Limb (tissue), 2 donors: ENCODE measurements around the gene MAPK10.
A peak's percentile ranks its signal among the peaks of the same experiment; 100 is the strongest.
"Not testable (repeated sequence)": the region's sequence is repeated elsewhere in the genome, so short reads cannot be mapped to it uniquely, and the experiment has no call there.

Experiments
- DNase-seq, 2 donors: peaks; one replicate each; pipeline ENCODE4 v3.0.0-alpha.2; 2016; ENCODE audit errors: extremely low spot score in 2 of 2

Gene MAPK10

DNA sequence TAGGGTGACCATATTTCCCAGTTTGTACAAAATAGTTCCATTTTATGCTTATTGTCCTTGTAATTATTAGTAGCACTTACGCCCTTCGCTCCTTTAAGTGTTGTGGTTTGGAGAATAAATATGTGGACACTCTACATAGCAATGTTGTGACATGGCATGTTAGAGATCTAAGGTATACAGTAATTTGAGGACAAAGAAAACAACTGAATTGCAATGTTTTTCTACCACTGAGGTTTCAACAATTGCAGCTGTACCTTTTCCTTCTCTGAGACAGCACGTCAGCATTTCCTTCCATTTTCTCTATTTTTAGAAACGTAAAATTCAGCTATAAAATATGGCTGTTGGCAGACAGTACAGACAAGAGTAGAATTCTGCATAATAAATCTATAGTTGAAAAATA is 323.1 kb downstream of the MAPK10 start:
- no peak for DNase-seq

GRCh38 chr4:86035688-86036087 is 324.2 kb downstream of the MAPK10 start:
- DNase-seq = no peak

- DNase-seq = no peak
These were observed 325.2 kb downstream of the MAPK10 start for GRCh38 chr4:86034616-86035015.

- DNase-seq = peak; percentile 65 to 76
These were observed 326.7 kb downstream of the MAPK10 start for GRCh38 chr4:86033171-86033570.

DNA sequence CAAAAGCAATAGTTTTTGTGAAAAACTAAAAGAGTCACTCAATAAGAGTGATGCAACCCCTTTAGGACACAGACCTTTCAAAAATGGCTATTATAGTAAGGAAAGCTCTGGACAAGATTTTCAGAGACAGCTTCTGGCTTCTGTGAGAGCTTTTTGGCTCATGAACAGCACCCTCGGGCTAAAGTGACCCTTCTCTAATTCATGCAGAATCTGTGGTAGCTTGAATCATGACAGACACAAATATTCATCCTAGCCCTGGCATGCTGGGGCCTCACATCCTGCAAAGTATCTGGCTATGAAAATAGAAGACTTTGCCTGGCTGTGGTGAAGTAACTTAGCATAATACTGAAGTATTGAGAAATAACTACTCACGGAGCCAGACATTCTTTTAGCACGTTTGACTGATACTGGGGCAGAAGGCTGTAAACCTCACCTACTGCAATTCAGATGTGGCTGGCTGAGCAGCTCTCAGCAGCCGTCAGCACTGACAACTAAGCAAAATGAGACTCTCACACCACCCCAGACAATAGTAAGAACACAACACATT is 327.3 kb downstream of the MAPK10 start:
- peak in 1 of 2 donors; percentile 33 for DNase-seq

- no peak for DNase-seq
These were observed 327.9 kb downstream of the MAPK10 start for GRCh38 chr4:86031927-86032326.

DNA sequence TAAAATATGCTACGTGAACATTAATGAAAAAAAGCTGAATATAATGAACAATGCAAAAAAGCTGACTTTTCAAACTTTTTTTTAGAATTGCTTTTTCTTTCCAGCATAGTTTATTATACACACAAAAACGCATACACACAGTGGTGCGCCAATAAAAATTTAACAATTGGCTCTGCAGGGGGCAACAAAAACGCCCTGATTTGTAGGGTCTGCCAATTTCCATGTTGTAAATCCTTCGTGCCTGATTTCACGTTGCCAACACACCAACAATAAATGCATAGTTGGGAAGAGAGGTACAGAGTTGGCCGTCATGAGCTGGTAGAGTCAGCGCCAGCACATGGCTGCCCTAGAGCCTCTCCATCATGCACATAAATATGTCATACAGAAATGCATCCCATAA is 333.1 kb downstream of the MAPK10 start:
- DNase-seq = no peak

DNA sequence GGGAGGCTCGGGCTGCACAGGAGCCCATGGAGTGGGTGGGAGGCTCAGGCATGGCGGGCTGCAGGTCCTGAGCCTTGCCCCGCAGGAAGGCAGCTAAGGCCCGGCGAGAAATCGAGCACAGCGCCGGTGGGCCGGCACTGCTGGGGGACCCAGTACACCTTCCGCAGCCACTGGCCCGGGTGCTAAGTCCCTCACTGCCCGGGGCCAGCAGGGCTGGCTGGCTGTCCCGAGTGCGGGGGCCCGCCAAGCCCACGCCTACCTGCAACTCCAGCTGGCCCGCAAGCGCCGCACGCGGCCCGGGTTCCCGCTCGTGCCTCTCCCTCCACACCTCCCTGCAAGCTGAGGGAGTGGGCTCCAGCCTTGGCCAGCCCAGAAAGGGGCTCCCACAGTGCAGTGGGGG is 338.2 kb downstream of the MAPK10 start:
- DNase-seq = not testable (repeated sequence)

DNA sequence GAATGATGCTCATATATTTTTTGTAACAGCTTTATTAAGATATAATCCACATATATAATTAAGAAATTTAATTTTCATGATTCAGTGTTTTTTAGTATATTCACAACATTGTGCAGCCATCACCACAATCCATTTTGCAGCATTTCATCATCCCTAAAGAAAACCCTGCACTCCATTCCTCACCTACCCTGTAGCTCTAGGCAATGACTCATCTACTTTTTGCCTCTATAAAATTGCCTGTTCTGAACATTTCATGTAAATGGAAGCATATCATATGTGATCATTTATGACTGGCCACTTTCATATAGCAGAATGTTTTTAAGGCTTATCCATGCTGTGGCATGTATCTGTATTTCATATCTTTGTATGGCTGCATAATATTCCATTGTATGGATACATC is 339.9 kb downstream of the MAPK10 start:
- no peak for DNase-seq

GRCh38 chr4:86019362-86019761 is 340.5 kb downstream of the MAPK10 start:
- no peak for DNase-seq

GRCh38 chr4:86015412-86016350 is 344.2 kb downstream of the MAPK10 start:
- DNase-seq = no peak

DNA sequence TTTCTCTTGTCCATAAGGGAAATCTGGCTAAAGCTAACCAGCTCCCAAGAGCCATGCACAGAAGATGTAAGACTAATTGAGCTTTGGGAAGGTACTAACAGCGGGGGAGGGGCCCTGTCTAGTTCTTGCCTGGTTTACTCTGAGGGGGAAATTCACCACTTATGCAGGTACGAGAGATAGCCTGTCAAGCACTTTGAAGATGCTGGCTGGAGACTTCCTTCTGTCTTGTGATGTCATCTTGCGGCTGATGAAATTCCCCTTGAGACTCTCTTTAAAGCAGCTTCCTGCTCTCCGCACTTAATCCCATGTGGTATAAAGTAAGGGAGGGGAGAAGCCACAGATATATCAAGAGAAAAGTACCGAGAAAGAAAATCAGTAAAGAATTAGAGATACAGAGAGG is 345.3 kb downstream of the MAPK10 start:
- no peak for DNase-seq

DNA sequence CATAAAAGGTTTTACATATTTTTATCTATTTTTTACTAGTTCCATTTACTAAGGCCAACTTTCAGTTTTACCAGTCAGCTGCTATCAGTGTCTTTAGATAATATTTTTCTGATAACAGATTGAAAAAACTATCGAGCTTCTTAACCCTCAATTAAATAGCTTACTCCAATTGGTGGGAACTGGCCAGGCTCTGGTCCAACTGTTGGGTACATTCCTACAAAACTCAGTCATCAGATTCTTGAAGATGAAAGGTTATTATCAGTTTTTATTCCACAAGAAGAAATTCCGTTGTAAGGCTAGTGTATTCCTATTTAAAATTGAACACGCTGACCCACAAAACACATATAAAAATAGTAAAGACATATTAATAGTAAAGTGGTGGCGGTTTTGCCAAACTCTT is 346.2 kb downstream of the MAPK10 start:
- DNase-seq = no peak

GRCh38 chr4:86011117-86011516 is 348.7 kb downstream of the MAPK10 start:
- no peak for DNase-seq

DNA sequence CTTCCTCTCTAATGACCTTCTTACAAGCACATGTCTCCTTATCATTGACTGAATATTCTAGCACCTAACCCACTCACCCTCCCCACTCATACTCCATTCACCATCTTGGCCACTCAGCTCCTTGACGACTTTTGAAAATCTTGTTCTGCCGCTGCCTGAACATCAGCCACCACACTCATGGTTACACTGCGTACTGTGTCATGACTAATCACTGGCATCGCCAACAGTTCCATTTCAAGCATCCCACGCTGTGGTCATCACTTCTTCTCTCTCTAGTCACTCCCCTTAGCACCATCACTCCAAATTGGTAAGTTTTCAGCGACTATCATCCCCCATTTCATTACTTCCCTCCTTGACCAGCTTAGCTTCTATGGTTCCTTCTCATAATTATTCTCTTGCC is 352.8 kb downstream of the MAPK10 start:
- no peak for DNase-seq

DNA sequence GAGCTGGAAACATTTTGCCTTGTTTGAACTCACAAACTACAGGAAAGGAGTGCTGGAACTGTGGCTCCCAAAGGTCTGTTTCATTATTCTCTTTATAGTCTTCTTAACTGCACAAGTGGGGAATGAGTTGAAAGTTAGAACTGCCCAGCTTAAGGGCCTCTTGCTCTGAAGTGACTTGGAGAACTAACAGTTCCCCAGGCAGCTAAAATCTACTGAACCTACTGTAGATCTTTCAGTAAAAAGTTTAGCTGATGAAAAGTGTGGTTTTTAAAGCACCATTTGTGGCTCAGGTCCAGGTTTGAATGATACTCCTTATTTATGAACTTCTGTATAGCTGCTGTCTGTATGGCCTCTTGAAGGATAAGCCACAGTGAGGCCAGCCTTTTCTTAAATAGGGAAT is 353.8 kb downstream of the MAPK10 start:
- no peak for DNase-seq

- DNase-seq = no peak
These were observed 355.8 kb downstream of the MAPK10 start for GRCh38 chr4:86004030-86004429.

DNA sequence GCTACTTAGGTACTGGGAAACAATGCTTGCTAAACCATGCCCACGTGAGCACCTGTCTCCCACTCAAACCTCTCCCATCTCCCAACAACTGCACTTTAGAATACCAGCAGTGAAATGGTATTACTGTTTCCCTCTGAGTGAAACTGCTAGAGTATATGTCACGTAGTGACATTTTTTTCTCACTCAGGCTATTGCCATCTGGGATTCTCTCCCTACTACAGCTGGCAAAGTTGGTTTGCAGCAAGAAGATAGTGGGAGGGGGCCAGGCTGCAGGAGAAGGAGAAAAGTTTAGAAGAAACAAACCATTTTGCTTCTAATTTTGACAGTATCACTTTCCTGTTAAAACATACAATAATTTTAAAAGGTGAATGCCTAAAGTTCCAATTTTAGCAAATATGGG is 358.3 kb downstream of the MAPK10 start:
- DNase-seq = no peak

DNA sequence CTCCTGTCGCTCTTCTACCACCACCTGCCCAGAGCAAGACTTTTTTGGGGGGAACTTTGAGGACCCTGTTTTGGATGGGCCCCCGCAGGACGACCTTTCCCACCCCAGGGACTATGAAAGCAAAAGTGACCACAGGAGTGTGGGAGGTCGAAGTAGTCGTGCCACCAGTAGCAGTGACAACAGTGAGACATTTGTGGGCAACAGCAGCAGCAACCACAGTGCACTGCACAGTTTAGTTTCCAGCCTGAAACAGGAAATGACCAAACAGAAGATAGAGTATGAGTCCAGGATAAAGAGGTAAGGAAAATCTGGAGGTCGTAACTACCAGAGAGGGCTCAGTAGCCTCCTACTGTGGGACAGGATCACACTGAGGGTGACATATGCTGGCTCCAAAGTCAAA is 364.5 kb downstream of the MAPK10 start:
- no peak for DNase-seq

GRCh38 chr4:85994576-85994975 is 365.3 kb downstream of the MAPK10 start:
- DNase-seq = no peak

DNA sequence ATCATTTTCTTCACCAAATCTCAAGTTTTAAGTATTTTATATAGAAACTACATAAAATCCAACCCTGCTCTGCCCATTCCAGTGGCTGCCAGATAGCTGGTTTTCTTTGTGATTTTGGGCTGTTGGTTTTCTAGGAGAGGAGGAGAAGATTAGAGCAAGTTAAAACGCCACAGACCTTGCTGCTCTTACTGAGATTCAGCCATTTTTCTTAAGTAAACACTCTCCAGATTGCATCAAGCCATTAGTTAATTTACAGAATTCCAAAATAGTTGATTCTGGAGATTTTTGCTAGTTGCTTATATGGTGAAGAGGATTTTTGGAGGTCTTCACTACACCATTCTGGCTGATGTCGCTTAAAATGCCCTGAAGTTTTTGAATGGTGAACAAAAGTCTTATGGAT is 366.2 kb downstream of the MAPK10 start:
- no peak for DNase-seq

- DNase-seq = no peak
These were observed 373.6 kb downstream of the MAPK10 start for GRCh38 chr4:85986266-85986665.

DNA sequence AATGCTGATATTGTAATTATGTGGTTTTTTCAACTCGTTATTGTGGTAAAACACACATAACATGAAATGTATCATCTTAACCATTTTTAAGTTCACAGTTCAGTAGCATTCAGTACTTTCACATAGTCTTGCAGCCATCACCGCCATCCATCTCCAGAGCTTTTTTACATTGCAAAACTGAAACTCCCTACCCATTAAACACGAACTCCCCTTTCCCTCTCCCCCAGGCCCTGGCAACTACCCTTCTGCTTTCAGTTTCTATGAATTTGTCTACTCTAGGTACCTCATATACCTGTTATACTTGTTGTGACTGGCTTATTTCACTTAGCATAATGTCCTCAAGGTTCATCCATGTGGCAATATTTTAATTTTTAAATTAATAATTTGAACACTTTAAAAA is 380.6 kb downstream of the MAPK10 start:
- DNase-seq = no peak
